H1 (cell line): ENCODE results near the gene SLC22A23. TPM values are rescaled to one million over a fixed set of nuclear protein-coding genes. Genes with fewer than 3 reads are reported as not detected.

Experiments used
- ATF3 ChIP-seq: IDR thresholded peaks from 2 replicates; pipeline ENCODE4 v1.6.1; 2011; ENCODE audit warnings: low read depth, mild to moderate bottlenecking, low read length; ENCODE audit not compliant: insufficient read depth
- CTBP2 ChIP-seq: IDR thresholded peaks from 2 replicates; pipeline ENCODE4 v1.7.0; 2011; ENCODE audit warnings: borderline replicate concordance, mild to moderate bottlenecking, moderate library complexity, mixed read lengths, low read length; ENCODE audit not compliant: insufficient read depth, insufficient read length
- EGR1 ChIP-seq: IDR thresholded peaks from 2 replicates; pipeline ENCODE4 v1.6.1; 2011; ENCODE audit warnings: low read depth, low read length, borderline replicate concordance
- EZH2 ChIP-seq: fragments of 200-600 bp; sonication (generic); IDR thresholded peaks from 2 replicates; pipeline ENCODE4 v1.7.1; 2012; ENCODE audit warnings: low read depth, mild to moderate bottlenecking, moderate library complexity, low read length, inconsistent platforms; ENCODE audit not compliant: severe bottlenecking
- GABPA ChIP-seq: IDR thresholded peaks from 2 replicates; pipeline ENCODE4 v1.6.1; 2011; ENCODE audit warnings: mild to moderate bottlenecking, low read length, moderate library complexity, borderline replicate concordance; ENCODE audit not compliant: insufficient read depth
- POLR2AphosphoS5 ChIP-seq: IDR thresholded peaks from 2 replicates; pipeline ENCODE4 v1.6.1; 2011; ENCODE audit warnings: low read depth, low read length
- POU5F1 ChIP-seq: IDR thresholded peaks from 2 replicates; pipeline ENCODE4 v1.6.1; 2011; ENCODE audit warnings: low read depth, mild to moderate bottlenecking, low read length, moderate library complexity
- USF2 ChIP-seq: IDR thresholded peaks from 2 replicates; pipeline ENCODE4 v1.6.1; 2011; ENCODE audit warnings: low read length, improper control_type of control experiment
- polyA plus RNA-seq, 7 experiments: library from polyadenylated mRNA; depleted of rRNA in 3 of 7; stranded (reverse) in 5 of 7; unstranded in 2 of 7; fragments of >200 nt in 5 of 7; fragments of 200-250 nt in 2 of 7; gene quantifications; 1 replicate in 5 of 7; 2 replicates in 1 of 7; 4 replicates in 1 of 7; pipeline versions ENCODE4 v1.2.1 to v1.2.3, GENCODE V29; 2011 to 2013; ENCODE audit warnings: missing spikeins in 2 of 7, mixed read lengths in 2 of 7
- total RNA-seq: library from RNA; stranded (reverse); fragmentation: NEBNext Ultra II Directional; extraction: Animal tissue kit (Norgen Biotek cat#: 25700); gene quantifications from 2 replicates; pipeline ENCODE4 v1.2.1, GENCODE V29; 2021

Gene SLC22A23
- total and polyA plus RNA-seq, 2 of the 8 experiments (the other 6 are each of a cell fraction or from before 2014, with no cell fraction given): 9.9 to 38.4 TPM

- no peak for TF ChIP-seq CTBP2
- no peak for TF ChIP-seq ATF3
- TF ChIP-seq EZH2: no peak
- TF ChIP-seq EGR1: no peak
- no peak for TF ChIP-seq POLR2AphosphoS5
- TF ChIP-seq USF2: no peak
- TF ChIP-seq GABPA: no peak
- no peak for TF ChIP-seq POU5F1
Observed at GRCh38 chr6:3377536-3378397, 79.1 kb downstream of the SLC22A23 start (continued).
